Hypothalamus (tissue), 51 donors: ENCODE measurements around the gene GKN2.

ENCODE experiments used
- DNase-seq, 51 donors: peaks; one replicate each; lab custom pipeline; 2025; lab: John Stamatoyannopoulos, UW

The GKN2 gene, protein sequence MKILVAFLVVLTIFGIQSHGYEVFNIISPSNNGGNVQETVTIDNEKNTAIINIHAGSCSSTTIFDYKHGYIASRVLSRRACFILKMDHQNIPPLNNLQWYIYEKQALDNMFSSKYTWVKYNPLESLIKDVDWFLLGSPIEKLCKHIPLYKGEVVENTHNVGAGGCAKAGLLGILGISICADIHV

GRCh38 chr2:68952887-68953521 is at the start of gene GKN2:
TSS of gene GKN2 (minus strand) at chr2:68952893. CDS start at chr2:68952861, 32 bp downstream.
- no peak for DNase-seq

GRCh38 chr2:69001879-69002278 is 49.2 kb upstream of the GKN2 start:
- no peak for DNase-seq

DNA sequence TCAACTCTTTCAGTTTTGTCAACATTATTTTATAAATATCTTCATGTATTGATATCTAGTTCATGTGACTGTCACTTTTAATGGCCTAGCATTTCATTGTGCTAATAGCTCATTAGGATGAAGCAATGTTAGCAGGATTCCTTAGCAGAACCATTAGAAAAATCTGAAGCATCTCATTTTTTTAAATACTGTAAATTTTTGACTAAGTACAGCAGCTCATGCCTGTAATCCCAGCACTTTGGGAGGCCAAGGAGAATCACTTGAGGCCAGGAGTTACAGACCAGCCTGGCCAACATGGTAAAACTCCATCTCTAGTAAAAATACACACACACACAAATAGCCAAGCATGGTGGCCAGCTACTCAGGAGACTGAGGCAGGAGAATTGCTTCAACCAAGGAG is 44.7 kb upstream of the GKN2 start:
- DNase-seq, result no peak

DNA sequence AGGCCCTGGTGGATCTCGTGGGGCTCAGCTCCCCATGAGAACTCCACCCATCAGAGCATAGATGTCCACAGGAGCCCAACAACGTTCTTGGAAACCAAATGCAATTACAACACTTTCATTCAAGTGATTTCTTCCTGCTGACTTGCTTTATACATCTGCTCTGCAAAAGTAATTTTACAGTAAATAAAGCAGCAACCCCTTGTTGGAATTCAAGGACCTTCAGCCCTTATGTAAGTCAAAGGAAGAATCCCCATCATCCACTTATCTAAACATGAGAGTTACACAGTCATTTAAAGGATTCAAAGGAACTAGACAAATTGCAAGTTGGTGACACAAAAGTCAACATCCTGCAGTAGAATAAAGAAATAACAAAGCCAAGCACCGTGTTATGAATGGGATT is 43.2 kb upstream of the GKN2 start:
- DNase-seq, result no peak

GRCh38 chr2:68994864-68995263 is 42.2 kb upstream of the GKN2 start:
- no peak for DNase-seq

GRCh38 chr2:68993660-68994059 is 41.0 kb upstream of the GKN2 start:
- no peak for DNase-seq

DNA sequence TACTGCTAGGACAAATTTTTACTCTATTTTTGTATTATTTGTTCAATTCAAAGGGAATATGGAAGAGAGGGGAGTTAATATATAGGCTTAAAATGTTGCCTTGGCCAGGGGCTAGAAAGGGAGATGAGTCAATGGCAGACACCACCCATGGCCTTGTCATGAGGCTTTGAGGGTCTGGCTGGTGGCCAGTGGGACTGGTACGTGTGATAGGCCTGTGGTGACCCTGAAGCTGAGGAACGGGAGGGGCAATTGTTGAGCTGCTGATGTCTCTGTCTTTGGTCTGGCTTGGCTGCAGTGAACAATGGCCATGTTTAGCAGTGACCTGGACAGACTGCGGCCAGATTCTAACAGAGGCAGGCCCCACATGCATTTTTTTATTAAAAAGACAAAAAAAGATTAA is 40.2 kb upstream of the GKN2 start:
- DNase-seq, result no peak

GRCh38 chr2:68992341-68992740 is 39.6 kb upstream of the GKN2 start:
- no peak for DNase-seq

- no peak for DNase-seq
Measured at GRCh38 chr2:68989035-68989434, 36.3 kb upstream of the GKN2 start.

GRCh38 chr2:68987021-68987503 is 34.4 kb upstream of the GKN2 start:
- DNase-seq, result peak in 12 of 51 donors; percentile 0 to 44 (median 18)

GRCh38 chr2:68980956-68981355 is 28.3 kb upstream of the GKN2 start:
- DNase-seq, result no peak

DNA sequence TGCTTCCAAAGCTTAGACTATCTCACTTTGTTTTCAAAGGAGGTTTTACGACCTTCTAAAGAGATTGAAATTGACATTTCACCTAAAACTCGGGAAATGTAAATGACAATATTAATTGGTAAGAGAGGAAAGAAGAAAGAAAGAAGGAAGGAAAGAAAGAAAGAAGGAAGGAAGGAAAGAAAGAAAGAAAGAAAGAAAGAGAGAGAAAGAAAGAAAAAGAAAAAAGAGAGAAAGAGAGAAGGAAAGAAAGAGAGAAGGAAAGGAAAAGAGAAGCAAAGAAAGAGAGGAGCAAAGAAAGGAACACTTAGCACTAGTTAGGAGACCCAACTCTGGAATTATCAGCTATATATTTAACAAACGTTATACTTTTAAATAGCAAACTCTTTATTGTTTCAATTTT is 25.4 kb upstream of the GKN2 start:
- no peak for DNase-seq

DNA sequence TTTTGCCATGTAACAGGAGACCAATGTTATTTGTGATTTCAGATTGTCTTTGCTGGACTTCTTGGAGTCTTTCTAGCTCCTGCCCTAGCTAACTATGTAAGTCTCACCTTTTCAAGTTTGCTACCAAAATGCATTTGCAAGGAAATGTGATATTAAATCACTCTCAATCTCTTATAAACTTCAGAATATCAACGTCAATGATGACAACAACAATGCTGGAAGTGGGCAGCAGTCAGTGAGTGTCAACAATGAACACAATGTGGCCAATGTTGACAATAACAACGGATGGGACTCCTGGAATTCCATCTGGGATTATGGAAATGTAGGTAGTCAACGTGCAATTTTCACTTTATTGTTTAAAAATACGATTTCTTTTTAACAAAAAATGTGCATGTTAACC is 24.8 kb upstream of the GKN2 start:
- DNase-seq, result no peak

- DNase-seq, result no peak
Measured at GRCh38 chr2:68975844-68976243, 23.2 kb upstream of the GKN2 start.

DNA sequence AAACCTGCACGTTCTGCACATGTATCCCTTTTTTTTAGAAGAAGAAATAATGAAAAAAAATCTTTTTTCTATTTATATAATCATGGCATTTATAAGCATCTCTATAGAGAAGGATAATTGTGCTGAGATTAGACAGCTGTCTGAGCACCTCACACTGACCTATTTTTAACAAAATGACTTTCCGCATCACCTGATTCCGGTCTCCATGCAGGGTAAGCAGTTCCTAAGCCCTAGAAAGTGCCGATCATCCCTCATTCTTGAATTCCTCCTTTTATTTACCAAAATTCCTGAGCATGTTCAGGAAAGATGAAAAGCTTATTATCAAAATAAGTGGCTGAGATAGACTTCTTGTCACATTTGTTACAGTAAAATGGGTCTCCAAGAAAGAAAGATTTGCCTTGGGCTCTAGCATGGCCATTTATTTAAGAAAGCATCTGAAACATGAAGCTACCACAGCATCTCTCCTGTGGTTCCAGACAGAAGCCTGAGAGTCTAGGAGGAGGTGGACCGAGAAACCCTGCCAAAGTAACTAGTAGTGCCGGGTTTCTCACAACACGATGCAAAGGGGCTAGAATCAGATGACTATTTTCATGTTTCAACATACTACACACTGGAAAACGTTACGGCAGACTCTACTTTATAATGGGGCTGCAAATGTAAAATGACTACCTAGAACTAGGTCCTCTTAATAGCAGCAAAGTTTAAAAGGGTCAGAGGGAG is 22.4 kb upstream of the GKN2 start:
- no peak for DNase-seq

DNA sequence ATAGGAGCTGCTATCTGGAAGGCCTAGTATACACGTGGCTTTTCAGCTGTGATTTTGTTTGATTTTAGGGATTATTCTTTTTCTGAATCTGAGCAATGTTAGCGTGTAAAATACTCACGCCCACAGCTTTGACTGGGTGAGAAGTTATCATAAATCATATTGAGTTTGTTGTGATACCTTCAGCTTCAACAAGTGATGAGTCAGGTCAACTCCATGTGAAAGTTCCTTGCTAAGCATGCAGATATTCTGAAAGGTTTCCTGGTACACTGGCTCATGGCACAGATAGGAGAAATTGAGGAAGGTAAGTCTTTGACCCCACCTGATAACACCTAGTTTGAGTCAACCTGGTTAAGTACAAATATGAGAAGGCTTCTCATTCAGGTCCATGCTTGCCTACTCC is 21.6 kb upstream of the GKN2 start, which contains the start of gene GKN1:
TSS of gene GKN1 (plus strand) at position 386 of the 400 bp plus-strand sequence. CDS start 42 bp downstream, outside the sequence.
- no peak for DNase-seq

DNA sequence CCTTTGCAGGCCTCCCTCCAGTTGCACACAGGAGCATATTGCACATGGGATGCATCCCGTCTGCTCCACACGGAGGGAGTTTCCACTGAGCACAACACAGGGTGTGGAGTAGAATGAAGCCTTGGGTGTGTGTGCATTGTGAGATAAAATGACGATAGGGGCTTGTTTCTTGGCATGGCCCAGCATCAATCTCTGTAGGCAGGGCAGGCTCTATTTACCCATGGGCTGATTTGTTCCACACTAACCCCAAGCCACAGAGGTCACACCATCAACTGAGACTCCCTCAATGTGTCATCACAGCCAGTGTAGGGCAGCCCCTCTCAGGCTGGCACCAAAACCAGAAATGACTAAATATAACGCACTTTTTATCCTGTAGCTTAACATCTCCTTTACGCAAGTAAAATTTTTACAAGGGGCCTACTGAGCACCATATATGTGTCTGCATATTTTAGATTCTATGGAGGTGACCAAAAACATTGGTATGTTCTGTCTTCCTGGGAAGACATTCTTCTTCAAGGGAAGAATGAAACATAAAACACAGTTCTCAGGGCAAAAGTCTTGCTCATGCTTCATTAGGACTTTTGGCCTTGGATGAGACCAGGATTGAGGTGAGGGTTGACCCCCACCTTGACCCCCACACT is 19.0 kb upstream of the GKN2 start:
- no peak for DNase-seq

- DNase-seq, result no peak
Measured at GRCh38 chr2:68970566-68971265, 18.0 kb upstream of the GKN2 start.

DNA sequence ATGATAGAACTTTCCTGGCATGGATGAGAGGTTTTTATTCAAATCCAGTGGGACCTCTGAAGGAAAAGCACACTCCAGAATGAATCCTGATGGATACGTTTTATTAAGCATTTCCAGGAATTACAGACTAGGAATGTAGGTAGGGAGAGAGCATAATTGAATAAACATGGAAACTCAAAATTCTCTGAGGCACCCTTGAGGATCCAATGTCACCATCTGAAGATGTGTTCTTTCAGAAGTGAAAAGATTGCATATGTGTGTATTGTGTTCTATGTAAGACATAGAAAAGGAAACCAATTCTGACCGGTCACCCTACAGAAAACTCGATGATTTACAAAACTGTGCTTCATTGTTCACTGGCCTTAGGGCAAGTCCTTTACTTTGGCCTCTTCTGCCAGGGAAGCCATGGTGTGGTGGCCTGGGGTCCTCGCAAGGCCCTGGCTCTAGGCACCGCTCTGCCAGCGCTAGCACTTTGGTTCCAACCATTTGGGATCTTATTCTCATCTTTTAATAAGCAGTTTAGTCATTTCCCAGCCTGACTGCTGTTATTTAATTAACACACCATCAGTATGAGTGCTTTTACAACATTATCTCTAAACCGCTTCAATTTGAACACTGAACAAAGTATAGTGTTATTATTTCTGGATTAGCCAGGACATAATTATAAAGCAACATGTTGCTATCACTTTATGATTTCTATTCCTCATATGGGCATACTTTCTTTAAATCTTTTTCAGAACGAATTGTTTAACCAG is 17.2 kb upstream of the GKN2 start:
- DNase-seq, result no peak

GRCh38 chr2:68968221-68968620 is 15.5 kb upstream of the GKN2 start:
- no peak for DNase-seq
